Subcutaneous adipose tissue (tissue), 4 donors: ENCODE results near the gene PIP5K1C. TPM values are rescaled to one million over a fixed set of nuclear protein-coding genes. Genes with fewer than 3 reads are reported as not detected.

ENCODE experiments used
- total RNA-seq, 4 donors: library from RNA; depleted of rRNA; stranded (reverse); fragments of >200 nt; gene quantifications; one replicate each; pipeline ENCODE4 v1.1.0, GENCODE V29; 2016
- TF ChIP-seq, protein P1 (sequence below): fragments of 450-650 bp; IDR thresholded peaks from one replicate; pipeline ENCODE4 v1.5.1; 2016; ENCODE audit warnings: low read depth, mild to moderate bottlenecking, control low read depth, antibody characterized with exemption, moderate library complexity

The PIP5K1C gene
- total RNA-seq, 4 donors from 2014 or later: 10.1 to 25.4 (median 13.7) TPM

DNA sequence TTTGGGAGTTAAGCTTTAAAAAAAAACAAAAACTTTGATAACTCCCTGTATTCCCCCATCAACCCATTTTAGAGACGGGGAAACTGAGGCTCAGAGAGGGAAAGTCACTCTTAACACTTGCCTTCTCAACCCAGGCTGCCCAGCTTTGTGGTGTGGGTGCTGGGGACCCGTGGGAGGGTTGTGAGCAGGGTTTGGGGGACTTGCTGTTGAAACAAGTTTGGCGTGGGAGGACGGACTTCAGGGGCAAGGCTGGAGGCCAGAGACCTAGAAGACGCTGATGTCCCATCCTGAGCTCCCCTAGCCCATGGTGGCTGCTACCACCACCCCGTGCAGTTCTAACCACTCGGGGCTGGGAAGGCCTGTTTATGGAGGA is 72.9 kb downstream of the PIP5K1C start:
- TF ChIP-seq, protein P1, sequence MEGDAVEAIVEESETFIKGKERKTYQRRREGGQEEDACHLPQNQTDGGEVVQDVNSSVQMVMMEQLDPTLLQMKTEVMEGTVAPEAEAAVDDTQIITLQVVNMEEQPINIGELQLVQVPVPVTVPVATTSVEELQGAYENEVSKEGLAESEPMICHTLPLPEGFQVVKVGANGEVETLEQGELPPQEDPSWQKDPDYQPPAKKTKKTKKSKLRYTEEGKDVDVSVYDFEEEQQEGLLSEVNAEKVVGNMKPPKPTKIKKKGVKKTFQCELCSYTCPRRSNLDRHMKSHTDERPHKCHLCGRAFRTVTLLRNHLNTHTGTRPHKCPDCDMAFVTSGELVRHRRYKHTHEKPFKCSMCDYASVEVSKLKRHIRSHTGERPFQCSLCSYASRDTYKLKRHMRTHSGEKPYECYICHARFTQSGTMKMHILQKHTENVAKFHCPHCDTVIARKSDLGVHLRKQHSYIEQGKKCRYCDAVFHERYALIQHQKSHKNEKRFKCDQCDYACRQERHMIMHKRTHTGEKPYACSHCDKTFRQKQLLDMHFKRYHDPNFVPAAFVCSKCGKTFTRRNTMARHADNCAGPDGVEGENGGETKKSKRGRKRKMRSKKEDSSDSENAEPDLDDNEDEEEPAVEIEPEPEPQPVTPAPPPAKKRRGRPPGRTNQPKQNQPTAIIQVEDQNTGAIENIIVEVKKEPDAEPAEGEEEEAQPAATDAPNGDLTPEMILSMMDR: no peak

DNA sequence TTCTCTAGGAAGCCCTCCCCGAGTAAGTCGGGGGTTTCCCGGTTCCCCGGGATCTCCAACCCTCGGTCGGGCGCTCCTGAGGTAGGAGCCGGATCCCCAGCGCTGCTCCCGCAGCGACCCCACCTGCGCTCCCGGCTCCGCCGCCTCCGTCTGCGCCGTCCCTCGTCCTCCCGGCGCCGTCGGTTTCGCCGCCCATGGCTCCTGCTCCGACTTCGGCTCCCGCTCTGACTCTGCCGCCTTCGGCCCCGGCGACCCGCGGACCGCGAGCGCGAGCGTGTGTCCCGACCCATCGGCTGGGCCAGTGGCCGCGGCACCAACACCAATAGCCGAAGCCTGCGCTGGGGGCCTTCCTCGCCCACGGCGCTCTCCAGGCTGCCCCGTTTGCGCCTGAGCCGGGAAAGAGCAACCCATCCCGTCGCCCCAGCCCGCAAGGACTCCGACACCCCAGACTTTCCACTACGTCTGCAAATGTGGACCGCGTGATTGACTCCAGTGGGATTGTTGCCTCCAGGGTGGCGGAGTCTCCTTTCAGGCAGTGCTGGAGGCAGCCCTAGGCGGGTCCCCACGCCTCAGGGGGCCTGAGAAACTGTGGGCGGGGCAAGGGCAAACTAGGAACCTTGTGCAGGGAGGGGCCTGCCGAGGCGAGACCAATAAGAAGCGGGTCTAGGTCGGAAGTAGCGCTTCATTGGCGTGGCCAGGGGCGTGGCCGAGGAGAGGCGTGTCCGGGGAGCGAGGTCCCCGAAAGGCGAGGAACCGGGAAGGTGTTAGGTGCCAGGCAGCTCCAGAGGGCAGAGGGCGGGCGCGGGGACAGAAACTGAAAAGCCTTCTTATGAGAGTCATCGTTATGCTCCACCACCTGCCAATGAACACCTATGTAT is 73.6 kb downstream of the PIP5K1C start, which contains the start of gene CACTIN:
TSS of gene CACTIN (minus strand) at position 318 of the 878 bp plus-strand sequence. CDS start at position 290, 28 bp downstream.
- TF ChIP-seq, protein P1: no peak

DNA sequence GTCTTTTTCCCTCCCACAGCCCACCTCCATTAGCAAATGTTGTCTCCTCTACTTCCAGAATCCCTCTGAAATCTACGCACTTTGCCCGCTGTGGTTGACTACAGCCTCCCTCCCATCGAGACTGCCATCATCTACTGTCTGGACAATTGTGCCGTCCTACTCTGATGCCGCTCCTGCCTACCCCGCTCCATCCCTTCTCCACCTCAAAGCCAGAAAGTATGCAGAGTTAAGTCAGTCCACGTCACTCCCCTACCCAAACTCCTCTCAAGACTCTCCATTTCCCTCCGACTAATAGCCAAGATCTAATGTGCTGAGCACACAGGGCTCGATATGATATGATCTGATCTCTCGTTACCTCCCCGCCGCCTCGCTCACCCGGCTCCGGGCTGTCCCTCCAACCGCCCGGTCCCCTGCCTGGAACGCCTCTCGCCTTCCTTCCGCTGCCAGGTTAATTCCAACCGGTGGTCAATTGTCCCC is 74.2 kb downstream of the PIP5K1C start:
- TF ChIP-seq, protein P1: no peak

DNA sequence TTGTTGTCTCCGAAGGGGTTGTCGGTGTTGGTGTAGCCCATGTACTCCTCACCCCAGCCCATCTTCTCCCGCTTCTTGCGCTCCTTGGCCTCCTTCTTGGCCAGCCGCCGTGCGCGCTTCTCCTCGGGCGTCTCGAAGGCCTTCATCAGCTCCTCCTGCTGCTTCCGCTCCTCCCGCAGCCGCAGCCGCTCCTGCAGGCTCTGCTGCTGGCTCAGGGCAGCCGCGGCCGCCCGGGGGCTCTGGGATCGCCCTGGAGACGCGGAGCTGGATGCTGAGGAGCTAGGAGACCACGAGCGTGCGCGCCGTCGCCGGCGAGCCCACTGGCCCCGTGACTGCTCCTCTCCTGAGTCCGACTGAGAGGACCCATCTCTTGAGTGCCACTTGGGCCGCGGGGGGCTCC is 76.6 kb downstream of the PIP5K1C start:
- TF ChIP-seq, protein P1: no peak

DNA sequence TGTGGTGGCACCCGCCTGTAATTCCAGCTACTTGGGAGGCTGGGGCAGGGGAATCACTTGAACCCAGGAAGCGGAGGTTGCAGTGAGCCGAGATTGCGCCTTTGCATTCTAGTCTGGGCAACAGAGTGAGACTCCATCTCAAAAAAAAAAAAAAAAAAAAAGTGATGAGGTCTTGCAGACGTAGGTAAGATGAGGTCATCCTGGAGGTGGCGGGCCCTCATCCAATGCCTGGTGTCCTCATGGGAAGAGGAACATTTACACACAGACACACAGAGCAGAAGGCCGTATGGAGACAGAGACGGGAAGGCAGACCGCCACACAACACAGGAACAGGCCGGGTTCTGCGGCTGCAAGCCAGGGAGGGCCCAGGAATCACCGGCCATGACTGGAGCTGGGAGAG is 78.0 kb downstream of the PIP5K1C start:
- TF ChIP-seq, protein P1: no peak

DNA sequence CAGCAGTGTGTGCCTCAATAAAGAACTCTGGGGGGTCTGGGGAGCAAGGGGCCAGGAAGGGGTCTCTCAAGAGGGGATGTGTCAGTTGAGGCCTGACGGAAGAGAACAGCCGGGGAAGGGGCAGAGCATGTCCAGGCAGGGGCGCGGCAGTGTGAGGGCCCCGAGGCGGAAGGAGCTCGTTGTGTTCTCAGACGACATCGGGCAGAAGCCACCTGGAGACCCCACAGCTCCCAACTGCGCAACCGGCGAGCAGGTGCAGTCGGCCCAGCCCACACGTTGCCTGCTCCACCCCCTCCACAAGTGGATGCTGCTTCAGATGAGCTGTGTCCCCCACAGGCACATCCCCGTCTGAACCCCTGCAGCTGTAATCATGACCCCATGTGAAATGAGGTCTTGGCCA is 78.6 kb downstream of the PIP5K1C start:
- TF ChIP-seq, protein P1: no peak

DNA sequence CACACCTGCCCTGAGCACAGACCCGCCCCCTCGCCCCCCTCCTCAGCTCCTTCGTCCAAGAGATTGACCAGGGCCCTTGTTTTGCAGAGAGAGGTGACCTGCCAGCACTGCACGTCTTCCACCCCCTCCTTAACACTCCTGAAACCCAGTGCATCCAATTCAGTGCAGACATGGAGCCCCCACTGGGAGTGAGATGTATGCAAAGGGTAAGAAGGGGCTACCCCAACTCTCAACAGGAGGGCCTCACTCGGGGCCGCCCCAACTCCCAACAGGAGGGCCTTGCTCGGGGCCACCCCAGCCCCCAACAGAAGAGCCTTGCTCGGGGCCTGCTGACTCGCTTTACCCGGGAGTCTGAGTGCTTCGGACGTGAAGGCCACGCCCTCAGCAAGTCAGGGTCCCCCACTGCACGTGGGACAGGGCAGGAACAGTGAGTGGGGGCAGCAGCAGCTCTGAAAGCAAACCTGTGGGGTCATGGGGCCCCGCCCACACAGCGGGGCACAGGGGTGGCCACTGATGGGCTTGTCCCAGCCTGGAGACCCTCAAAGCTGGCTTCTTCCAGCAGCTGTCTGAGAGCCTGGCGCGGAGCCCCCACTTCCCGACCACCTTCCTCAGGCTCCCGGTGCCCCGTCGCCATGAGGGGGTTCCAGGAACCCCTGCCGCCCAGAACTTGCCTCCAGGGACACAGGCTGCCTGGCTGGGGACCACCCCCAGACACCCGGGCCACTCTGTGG is 79.3 kb downstream of the PIP5K1C start:
- TF ChIP-seq, protein P1: no peak
